Keratinocyte (primary cell): ENCODE measurements around the gene ETFRF1. TPM values are rescaled to one million over a fixed set of nuclear protein-coding genes. Genes with fewer than 3 reads are reported as not detected.
A peak's percentile ranks its signal among the peaks of the same experiment; 100 is the strongest.

Experiments
- DNase-seq: peaks from one replicate; pipeline ENCODE4 v3.0.0-alpha.2; 2011; ENCODE audit warnings: low read depth, missing footprints, low spot score
- FAIRE-seq: peaks from 2 replicates; lab custom pipeline; 2011; peaks lifted over from hg19 to GRCh38; lab: Jason Lieb, UNC
- H2AFZ ChIP-seq: 2 replicates; pipeline ENCODE4 v1.6.0; 2012; ENCODE audit warnings: low read length, control low read depth, inconsistent platforms; ENCODE audit not compliant: control insufficient read depth
- H3K27ac ChIP-seq: 2 replicates; pipeline ENCODE4 v1.5.1; 2011; ENCODE audit warnings: low read length; ENCODE audit not compliant: control insufficient read depth, insufficient read depth
- H3K27me3 ChIP-seq: 3 replicates; pipeline ENCODE4 v1.6.0; 2011; ENCODE audit warnings: low read length; ENCODE audit not compliant: control insufficient read depth, insufficient read depth; ENCODE audit errors: extremely low read depth
- H3K36me3 ChIP-seq, 2 experiments: 2 replicates in 1 of 2; 3 replicates in 1 of 2; pipeline ENCODE4 v1.5.1; 2011; ENCODE audit warnings: low read length in 2 of 2, mild to moderate bottlenecking in 1 of 2; ENCODE audit not compliant: control insufficient read depth in 2 of 2, insufficient read depth in 2 of 2; ENCODE audit errors: extremely low read depth in 1 of 2
- H3K4me1 ChIP-seq: 3 replicates; pipeline ENCODE4 v1.5.1; 2011; ENCODE audit warnings: low read length; ENCODE audit not compliant: control insufficient read depth, insufficient read depth; ENCODE audit errors: extremely low read depth
- H3K4me2 ChIP-seq: 3 replicates; pipeline ENCODE4 v1.6.0; 2011; ENCODE audit warnings: low read depth, low read length; ENCODE audit not compliant: control insufficient read depth, insufficient read depth; ENCODE audit errors: extremely low read depth
- H3K4me3 ChIP-seq, 3 experiments: fragments of 200-600 bp in 1 of 3; sonication (generic) in 1 of 3; 2 replicates in 2 of 3; 3 replicates in 1 of 3; pipeline ENCODE4 v1.5.1; 2011 to 2016; ENCODE audit warnings: low read length in 3 of 3, mild to moderate bottlenecking in 3 of 3, control low read depth in 2 of 3, inconsistent platforms in 1 of 3, low read depth in 1 of 3, mixed read lengths in 1 of 3, mixed run types in 1 of 3, moderate library complexity in 1 of 3; ENCODE audit not compliant: control insufficient read depth in 2 of 3, insufficient read depth in 2 of 3; ENCODE audit errors: extremely low read depth in 1 of 3
- H3K79me2 ChIP-seq: 2 replicates; pipeline ENCODE4 v1.6.0; 2012; ENCODE audit warnings: low read length; ENCODE audit not compliant: control insufficient read depth, insufficient read depth
- H3K9ac ChIP-seq: 3 replicates; pipeline ENCODE4 v1.6.0; 2011; ENCODE audit warnings: low read length; ENCODE audit not compliant: control insufficient read depth, insufficient read depth; ENCODE audit errors: extremely low read depth
- H3K9me1 ChIP-seq: 3 replicates; pipeline ENCODE4 v1.6.0; 2011; ENCODE audit warnings: low read length; ENCODE audit not compliant: control insufficient read depth, insufficient read depth; ENCODE audit errors: extremely low read depth
- H3K9me3 ChIP-seq: 2 replicates; pipeline ENCODE4 v1.5.1; 2012; ENCODE audit warnings: low read depth, low read length; ENCODE audit not compliant: control insufficient read depth
- H4K20me1 ChIP-seq: 3 replicates; pipeline ENCODE4 v1.6.0; 2011; ENCODE audit warnings: low read length; ENCODE audit not compliant: control insufficient read depth, insufficient read depth; ENCODE audit errors: extremely low read depth
- EZH2 ChIP-seq: IDR thresholded peaks from one replicate; pipeline ENCODE4 v1.6.1; 2012; ENCODE audit warnings: inconsistent platforms, mild to moderate bottlenecking, low read length, moderate library complexity
- dilution Hi-C: fragments of 300-500 bp; cut with MboI; formaldehyde crosslinking; loops from one replicate; pipeline ENCODE4 v1.7.0; 2020; ENCODE audit warnings: low sequenced_read_pairs; ENCODE audit not compliant: extremely low pct_ligation_motif_present
- polyA plus RNA-seq, 5 experiments: library from polyadenylated mRNA; depleted of rRNA in 3 of 5; stranded (reverse) in 3 of 5; stranded (forward) in 1 of 5; unstranded in 1 of 5; fragments of >200 nt; gene quantifications; 1 replicate in 1 of 5; 2 replicates in 3 of 5; 3 replicates in 1 of 5; pipeline versions ENCODE4 v1.2.1 to v1.2.3, GENCODE V29; 2011 to 2012; ENCODE audit warnings: missing spikeins in 2 of 5, low read depth in 1 of 5, low replicate concordance in 1 of 5
- TF ChIP-seq, protein P1 (sequence below), 3 experiments: IDR thresholded peaks in 1 of 3; conservative IDR thresholded peaks in 1 of 3; optimal IDR thresholded peaks in 1 of 3; 2 replicates in 2 of 3; 3 replicates in 1 of 3; pipeline versions ENCODE3 to v1.5.1; 2011; ENCODE audit warnings: low read length in 3 of 3, mild to moderate bottlenecking in 3 of 3, moderate library complexity in 2 of 3, control low read depth in 1 of 3, inconsistent platforms in 1 of 3; ENCODE audit not compliant: insufficient read depth in 2 of 3; ENCODE audit errors: extremely low read depth in 1 of 3

The ETFRF1 gene
- polyA plus RNA-seq, 1 donor (not counting 4 experiments of a cell fraction or from before 2014, with no cell fraction given): 13.6 TPM

DNA sequence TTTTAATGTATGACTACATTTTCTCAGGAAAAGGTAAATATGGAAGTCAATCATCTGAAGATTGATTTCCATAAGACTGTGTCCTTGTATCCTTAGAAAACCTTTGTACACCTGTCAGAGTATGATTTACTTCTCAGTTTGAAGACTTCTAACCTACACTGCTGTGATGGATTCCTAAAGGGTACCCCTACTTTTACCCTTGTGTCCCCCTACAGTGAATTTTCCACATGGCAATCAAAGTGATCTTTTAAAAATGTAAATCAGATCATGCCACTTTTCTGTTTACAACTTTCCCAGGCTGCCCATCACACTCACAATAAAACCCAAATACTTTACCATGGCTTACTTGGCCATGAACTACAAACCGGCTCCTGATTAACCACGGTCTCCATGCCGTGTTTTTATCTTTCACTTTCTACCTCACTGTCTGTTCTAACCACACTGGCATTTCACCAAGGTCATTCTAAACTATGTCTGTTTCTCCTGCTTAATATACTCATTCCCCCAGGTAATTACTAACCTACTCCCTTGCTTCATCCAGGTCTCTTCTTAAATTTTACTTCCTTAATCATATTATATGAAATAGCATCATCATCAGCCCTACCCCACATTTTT lies 8.1 kb upstream of the ETFRF1 start:
- H2AFZ ChIP-seq: peak overlapping the region; percentile 76
- H3K9ac ChIP-seq: no peak overlapping the region
- dilution Hi-C loops: no loop called here
- no peaks in the 10 kb centered on the region for H3K27me3 ChIP-seq
- FAIRE-seq: no peak
- H3K36me3 ChIP-seq: no peaks in the 10 kb centered on the region
- H3K9me1 ChIP-seq: no peaks in the 10 kb centered on the region
- no peaks in the 10 kb centered on the region for H3K79me2 ChIP-seq
- H3K4me1 ChIP-seq: peaks cover 14% of the 10 kb centered on the region
- peak overlapping the region in 2 of 3 experiments; percentile 37 to 41 for H3K4me3 ChIP-seq
- no peak for DNase-seq
- no peaks in the 10 kb centered on the region for H4K20me1 ChIP-seq
- H3K4me2 ChIP-seq: peak overlapping the region; percentile 81
- no peak overlapping the region for H3K27ac ChIP-seq
- no peaks in the 10 kb centered on the region for H3K9me3 ChIP-seq
- TF ChIP-seq, protein P1, sequence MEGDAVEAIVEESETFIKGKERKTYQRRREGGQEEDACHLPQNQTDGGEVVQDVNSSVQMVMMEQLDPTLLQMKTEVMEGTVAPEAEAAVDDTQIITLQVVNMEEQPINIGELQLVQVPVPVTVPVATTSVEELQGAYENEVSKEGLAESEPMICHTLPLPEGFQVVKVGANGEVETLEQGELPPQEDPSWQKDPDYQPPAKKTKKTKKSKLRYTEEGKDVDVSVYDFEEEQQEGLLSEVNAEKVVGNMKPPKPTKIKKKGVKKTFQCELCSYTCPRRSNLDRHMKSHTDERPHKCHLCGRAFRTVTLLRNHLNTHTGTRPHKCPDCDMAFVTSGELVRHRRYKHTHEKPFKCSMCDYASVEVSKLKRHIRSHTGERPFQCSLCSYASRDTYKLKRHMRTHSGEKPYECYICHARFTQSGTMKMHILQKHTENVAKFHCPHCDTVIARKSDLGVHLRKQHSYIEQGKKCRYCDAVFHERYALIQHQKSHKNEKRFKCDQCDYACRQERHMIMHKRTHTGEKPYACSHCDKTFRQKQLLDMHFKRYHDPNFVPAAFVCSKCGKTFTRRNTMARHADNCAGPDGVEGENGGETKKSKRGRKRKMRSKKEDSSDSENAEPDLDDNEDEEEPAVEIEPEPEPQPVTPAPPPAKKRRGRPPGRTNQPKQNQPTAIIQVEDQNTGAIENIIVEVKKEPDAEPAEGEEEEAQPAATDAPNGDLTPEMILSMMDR (optimal IDR thresholded peaks at IDR 0.05 in 1 of 3, IDR thresholded peaks at IDR 0.05 in 1 of 3, conservative IDR thresholded peaks at IDR 0.05 in 1 of 3; ENCODE audit: extremely low read depth in 1 of 3, insufficient read depth in 2 of 3, low read length in 3 of 3): no peak
- no peak for TF ChIP-seq EZH2

DNA sequence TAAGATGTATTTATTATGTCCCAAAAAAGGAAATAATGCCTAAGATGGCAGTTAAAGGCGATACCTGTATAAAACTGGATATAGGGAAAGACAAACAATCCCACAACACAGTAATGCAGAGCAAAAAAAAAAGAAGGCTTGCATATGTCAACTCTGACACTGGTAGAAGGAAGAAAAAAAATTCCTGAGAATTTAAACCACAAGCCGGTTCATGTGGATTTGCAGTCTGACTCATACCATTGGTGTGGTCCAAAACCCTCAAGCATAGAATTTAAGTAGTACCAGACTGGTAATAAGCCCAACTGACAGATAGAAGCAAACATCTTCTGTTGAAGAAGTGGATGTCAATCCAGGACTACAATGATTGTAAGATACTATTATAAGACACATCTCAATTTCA lies 7.3 kb upstream of the ETFRF1 start:
- H3K4me1 ChIP-seq: peaks cover 14% of the 10 kb centered on the region
- no peaks in the 10 kb centered on the region for H3K27me3 ChIP-seq
- H3K4me3 ChIP-seq: no peak overlapping the region
- no peaks in the 10 kb centered on the region for H3K9me1 ChIP-seq
- H4K20me1 ChIP-seq: no peaks in the 10 kb centered on the region
- no peaks in the 10 kb centered on the region for H3K9me3 ChIP-seq
- DNase-seq (no peak), FAIRE-seq (peak; percentile 65)
- no peak overlapping the region for H3K27ac ChIP-seq
- H3K4me2 ChIP-seq: peak overlapping the region; percentile 4
- no peak overlapping the region for H3K9ac ChIP-seq
- dilution Hi-C loops: no loop called here
- H3K36me3 ChIP-seq: no peaks in the 10 kb centered on the region
- TF ChIP-seq EZH2: no peak
- TF ChIP-seq, protein P1 (optimal IDR thresholded peaks at IDR 0.05 in 1 of 3, IDR thresholded peaks at IDR 0.05 in 1 of 3, conservative IDR thresholded peaks at IDR 0.05 in 1 of 3; ENCODE audit: extremely low read depth in 1 of 3, insufficient read depth in 2 of 3, low read length in 3 of 3): no peak
- H2AFZ ChIP-seq: no peak overlapping the region
- no peaks in the 10 kb centered on the region for H3K79me2 ChIP-seq
